HG03139 (cell line): ENCODE data around the gene QSOX1.

ENCODE experiments used
- ATAC-seq: cut with Tn5 transposase; IDR thresholded peaks from one replicate; pipeline ENCODE4 v1.9.1; 2021; ENCODE audit not compliant: unreplicated experiment

The QSOX1 gene

DNA sequence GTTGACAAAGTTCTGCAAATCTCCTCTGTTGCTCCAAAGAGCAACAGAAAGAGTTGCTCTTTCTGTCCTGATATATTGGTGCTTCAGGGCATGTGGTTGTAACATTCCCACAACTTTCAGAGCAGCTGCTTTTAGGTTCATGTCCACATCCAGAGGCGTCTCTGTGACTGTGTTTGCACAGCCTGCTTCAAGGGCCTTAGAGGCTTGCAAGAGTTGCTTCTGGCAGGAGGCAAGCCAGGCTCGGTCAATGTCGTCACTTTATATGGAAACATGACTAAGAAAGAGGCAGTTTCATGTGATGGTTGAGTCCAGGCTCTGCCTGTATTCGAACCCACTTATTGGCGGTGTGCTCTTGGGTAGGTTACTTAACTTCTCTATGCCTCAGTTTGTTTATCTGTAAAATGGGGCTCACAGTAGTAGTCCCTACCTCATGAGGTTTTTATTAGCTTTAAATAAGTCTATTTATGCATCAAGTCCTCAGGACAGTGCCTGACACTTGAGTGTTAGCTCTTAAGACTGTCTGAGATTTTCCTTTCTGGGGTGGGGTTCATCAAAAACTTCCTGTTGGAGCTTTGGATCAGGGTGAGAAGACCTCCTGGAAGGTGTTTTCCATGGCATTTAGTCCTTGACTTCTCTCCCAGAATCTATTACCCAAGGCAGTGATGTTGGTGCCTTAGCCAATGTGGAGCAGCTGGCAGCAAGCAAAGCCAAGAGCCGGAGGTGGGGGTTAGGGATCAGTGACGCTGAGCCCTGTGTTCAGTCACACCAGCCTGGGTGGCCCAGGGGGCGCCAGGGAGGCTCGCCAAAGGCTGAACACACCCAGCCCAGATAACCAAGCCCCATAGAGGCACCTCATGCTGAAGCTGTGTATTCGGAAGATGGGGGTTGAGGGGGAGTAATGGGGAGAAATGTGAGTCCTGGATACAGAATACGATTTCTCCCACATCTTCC is 94.3 kb downstream of the QSOX1 start:
- ATAC-seq, result no peak

DNA sequence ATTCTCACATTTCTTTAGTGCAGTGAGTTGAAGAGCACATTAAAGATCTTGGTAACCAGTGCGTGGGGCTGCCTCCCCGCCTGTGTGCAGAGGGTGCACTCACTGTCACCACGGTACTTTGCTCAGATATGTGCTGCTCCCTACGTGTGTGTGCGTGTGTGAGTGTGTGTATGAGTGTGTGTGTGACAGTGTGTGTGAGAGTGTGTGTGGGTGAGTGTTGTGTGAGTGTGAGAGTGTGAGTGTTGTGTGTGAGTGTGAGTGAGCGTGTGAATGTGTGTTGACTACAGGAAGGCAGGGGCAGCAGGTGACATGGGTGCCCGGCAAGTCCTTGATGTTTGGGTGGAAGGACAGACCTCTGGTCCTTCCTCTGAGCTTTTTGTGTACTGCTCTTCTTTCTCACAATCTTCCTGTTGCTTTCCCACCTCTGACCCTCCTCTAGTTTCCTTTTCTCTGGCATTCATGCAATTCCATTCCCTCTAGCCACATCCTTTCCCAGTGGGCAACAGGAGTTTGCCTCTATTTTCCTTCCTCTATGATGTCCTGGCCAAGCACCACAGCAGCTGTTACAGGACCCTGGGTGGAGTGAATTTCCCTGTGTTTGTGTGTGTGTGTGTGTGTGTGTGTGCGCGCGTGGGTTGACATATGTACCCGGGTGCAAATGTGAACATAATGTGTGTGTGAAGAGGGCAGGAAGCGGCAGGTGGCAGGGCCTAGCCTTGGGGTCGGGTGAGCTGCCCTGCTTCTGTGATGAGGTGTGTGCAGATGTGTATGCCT is 95.2 kb downstream of the QSOX1 start:
- no peak for ATAC-seq

DNA sequence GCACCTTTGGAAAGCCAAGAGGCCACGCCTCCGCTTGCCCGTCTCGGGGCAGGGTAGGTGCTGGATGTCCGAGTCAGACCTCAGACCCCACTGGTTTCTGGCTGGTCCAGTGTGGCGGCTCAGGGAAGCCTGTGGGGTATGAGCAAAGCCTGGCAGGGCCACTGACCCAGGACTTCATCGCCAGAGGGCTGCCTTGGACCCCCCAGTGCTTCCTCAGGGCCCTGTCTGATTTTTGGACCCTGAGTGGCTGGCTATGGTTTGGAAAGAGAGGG is 95.8 kb downstream of the QSOX1 start:
- no peak for ATAC-seq

DNA sequence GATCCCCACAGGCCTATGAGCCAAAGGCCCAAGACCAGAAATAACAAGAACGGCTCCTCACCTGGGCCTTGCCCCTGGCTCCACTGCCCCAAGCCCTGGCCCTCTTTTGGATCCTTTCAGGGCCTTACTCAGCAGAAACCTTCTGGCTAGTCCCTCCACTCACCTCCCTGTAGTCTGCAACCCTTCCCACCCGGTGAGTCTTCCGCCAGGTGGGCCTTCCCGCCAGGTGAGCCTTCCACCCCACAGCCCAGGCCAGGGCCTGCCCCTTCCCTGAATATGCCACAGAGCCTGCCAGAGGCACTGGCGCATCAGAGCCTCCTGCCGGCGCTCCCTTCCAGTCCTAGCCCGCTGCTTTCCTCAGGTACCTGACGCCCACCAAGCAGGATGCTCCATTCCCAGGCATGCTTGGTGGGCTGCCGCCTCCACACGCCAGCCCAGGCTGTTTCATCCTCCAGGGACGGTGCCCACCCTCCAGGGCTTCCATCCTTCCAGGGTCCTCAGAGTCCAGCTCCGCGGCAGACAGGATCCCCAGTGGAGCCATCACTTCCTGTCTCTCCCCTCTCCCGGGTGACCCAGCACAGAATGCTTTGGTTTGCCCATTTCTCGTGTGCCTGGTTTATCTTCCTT is 96.3 kb downstream of the QSOX1 start:
- no peak for ATAC-seq

DNA sequence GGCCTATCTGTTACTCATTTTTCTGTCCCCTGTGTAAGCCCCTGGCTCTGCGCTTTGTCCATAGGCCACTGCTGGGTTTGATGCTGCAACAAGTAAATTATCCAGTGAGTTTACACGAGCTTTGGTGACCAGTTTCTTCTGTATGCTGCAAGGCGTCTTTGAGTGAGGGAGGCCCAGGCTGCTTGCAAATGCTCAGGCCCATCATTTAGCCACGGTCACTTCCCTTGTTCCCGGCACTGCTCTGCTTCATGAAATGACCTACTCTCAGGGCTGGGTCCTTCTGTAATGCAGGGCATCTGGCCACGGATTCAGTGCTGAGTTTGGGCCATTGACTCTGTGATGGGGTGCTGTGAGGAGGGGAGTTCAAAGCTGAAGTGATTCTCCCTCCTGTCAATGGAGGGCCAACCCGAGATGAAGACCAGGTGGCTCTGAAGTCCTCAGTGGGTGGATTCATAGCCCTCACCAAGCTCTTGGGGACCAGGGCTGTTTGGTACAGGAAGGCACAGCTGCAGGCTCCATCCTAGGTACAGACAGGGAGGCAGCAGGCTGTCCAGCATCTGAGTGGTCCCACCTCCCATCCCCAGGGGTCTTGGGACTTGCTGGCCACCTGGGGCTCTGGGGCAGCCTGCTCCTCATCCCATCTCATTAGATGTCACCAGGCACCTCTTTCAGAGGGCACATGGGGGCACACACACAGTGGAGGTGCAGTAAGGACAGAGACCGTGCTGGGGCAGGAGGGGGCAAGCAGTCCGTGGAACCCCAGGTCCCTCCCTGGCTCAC is 97.0 kb downstream of the QSOX1 start:
- ATAC-seq, result no peak

DNA sequence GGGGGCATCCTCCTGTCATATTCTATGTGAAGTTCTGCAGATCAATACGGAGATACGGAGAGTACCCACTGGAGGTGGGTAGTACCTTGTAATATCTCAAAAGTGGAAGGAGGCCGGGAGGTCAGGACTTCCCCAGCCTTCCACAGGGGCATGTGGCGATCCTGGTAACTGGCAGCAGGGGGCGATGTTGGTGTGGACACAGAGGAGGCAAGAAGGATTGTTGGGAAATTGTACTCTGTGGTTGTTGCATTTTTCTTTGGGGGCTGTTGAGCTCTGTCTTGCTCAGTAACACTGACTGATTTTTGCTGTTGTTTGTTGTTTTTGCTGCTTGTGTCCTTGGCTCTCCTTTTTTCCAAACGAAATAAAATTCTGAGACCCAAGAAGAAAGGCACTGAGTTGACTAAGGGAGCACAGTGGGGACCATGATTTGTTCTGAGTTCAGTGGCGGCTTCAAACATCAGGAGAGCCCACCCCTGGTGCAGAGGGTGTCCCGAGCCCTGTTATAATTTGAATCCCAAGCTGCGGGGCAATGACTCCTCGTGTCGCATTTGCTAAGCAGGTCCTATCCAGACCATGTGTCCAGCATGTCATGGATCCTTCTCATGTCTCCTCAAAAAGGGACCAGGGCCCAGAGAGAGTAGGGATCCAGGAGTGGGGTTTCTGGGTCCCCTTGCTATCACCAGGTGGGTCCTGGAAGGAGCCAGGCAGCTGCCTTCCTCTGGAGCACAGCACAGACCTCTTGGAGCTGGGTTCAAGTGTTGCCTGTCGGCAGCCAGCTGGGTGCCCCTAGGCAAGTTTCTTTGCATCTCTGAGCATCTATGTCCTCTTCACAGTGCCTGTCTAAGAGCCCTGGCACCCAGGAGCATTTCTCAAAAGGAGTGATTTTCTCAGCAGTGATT is 98.2 kb downstream of the QSOX1 start:
- no peak for ATAC-seq
